ENCODE results near the gene UROC1. TPM values are rescaled to one million over a fixed set of nuclear protein-coding genes. Genes with fewer than 3 reads are reported as not detected.

Gene UROC1
- total and polyA plus RNA-seq, 2 of the 13 experiments (the other 11 are each of a cell fraction or from before 2014, with no cell fraction given) = 0.71 to 1.3 TPM

GRCh38 chr3:126432361-126433104 lies 85.0 kb downstream of the UROC1 start:
- Histone ChIP-seq H3K4me2 (ENCODE audit: low read depth, low read length) (no peak overlapping the region), H3K36me3 (replicated peaks in 1 of 2; ENCODE audit: control insufficient read depth in 1 of 2, insufficient read depth in 2 of 2, low read length in 2 of 2) (peaks cover 2 to 15% of the 10 kb centered on the region in 2 experiments; a peak in 4 of 5 replicates), H3K27me3 (ENCODE audit: control insufficient read depth in 1 of 2, insufficient read depth in 2 of 2, low read length in 2 of 2) (no peaks in the 10 kb centered on the region), H3K27ac (ENCODE audit: extremely low read length, insufficient read depth, low read length) (no peak overlapping the region), H3K4me3 (replicated peaks in 1 of 3; ENCODE audit: insufficient read depth in 1 of 3, low read depth in 2 of 3, low read length in 3 of 3) (no peak overlapping the region), H3K79me2 (ENCODE audit: insufficient read depth, low read length) (no peaks in the 10 kb centered on the region), H3K9me3 (ENCODE audit: low read length) (no peaks in the 10 kb centered on the region; the same call in 1 of the 2 replicates), H2AFZ (ENCODE audit: low read length) (no peak overlapping the region), H4K20me1 (ENCODE audit: insufficient read depth, low read length) (no peaks in the 10 kb centered on the region), H3K9ac (ENCODE audit: insufficient read depth, low read depth, low read length) (no peak overlapping the region), H3K4me1 (ENCODE audit: insufficient read depth, low read length) (no peaks in the 10 kb centered on the region)
- CTCF ChIA-PET (ENCODE audit: low intra/inter-chr PET ratio, low total read pairs) = no interaction called here
- in situ Hi-C loops (cut with HindIII; ENCODE audit: extremely low pct_ligation_motif_present, low pct_unique_long_range_greater_than_20kb) = no loop called here
- intact Hi-C loops (cut with micrococcal nuclease; ENCODE audit: unreplicated experiment) = no loop called here
- no peak for ATAC-seq
- POLR2A ChIA-PET = no interaction called here
- no TSS peak for BruUV-seq (replicated peaks)
- 78% methylated on average over 4 of the region's 4 CpGs for WGBS (ENCODE audit: low lambda C conversion rate)
- no peak for DNase-seq (ENCODE audit: low spot score)
- peak in 1 of 2 experiments; percentile 14; a peak in 1 of 4 replicates for TF ChIP-seq MAFK (conservative IDR thresholded peaks at IDR 0.05 in 1 of 2, IDR thresholded peaks at IDR 0.05 in 1 of 2; ENCODE audit: low read length in 2 of 2)
- TF ChIP-seq, protein P1, sequence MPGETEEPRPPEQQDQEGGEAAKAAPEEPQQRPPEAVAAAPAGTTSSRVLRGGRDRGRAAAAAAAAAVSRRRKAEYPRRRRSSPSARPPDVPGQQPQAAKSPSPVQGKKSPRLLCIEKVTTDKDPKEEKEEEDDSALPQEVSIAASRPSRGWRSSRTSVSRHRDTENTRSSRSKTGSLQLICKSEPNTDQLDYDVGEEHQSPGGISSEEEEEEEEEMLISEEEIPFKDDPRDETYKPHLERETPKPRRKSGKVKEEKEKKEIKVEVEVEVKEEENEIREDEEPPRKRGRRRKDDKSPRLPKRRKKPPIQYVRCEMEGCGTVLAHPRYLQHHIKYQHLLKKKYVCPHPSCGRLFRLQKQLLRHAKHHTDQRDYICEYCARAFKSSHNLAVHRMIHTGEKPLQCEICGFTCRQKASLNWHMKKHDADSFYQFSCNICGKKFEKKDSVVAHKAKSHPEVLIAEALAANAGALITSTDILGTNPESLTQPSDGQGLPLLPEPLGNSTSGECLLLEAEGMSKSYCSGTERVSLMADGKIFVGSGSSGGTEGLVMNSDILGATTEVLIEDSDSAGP (CRISPR knock-in tag; IDR thresholded peaks at IDR 0.05; ENCODE audit: borderline replicate concordance) = no peak
- FAIRE-seq = no peak

Small RNA genes within 50 kb of the gene (small RNA-seq; reads per million reads assigned to genes)
- 0 reads per million in 3 experiments for gene RNA5SP138 (ENCODE audit: insufficient read depth in 2 of 3, insufficient read length in 3 of 3, low read depth in 2 of 3, low replicate concordance in 1 of 3)

Other genes with a start within 250 kb of the UROC1 start
- 5.4 and 7.8 TPM in 2 replicates for gene KLF15, start 160.4 kb downstream of the UROC1 start, total RNA-seq (2016; rRNA removed; fragmentation: Illumina TruSeq; extraction: Trizol)
- 5.3 and 7.1 TPM in 2 replicates for gene KLF15, start 160.4 kb downstream of the UROC1 start, polyA plus RNA-seq (2011; rRNA removed)
- gene CFAP100, start 122.9 kb downstream of the UROC1 start, total RNA-seq (2016; rRNA removed; fragmentation: Illumina TruSeq; extraction: Trizol) = 0.36 TPM in 1 of 2 replicates, not detected in the other
- gene CFAP100, start 122.9 kb downstream of the UROC1 start, polyA plus RNA-seq (2011; rRNA removed) = 0.32 and 0.63 TPM in 2 replicates
- gene ZXDC, start 41.9 kb downstream of the UROC1 start, total RNA-seq (2016; rRNA removed; fragmentation: Illumina TruSeq; extraction: Trizol) = 14.7 and 21.2 TPM in 2 replicates
- gene ZXDC, start 41.9 kb downstream of the UROC1 start, polyA plus RNA-seq (2011; rRNA removed) = 17.6 and 22.1 TPM in 2 replicates
- 16.1 and 43.1 TPM in 2 replicates for gene CHST13, start 6.4 kb upstream of the UROC1 start, total RNA-seq (2016; rRNA removed; fragmentation: Illumina TruSeq; extraction: Trizol)
- 32.0 and 50.7 TPM in 2 replicates for gene CHST13, start 6.4 kb upstream of the UROC1 start, polyA plus RNA-seq (2011; rRNA removed)
- not detected in 2 replicates for gene C3orf22, start 41.2 kb upstream of the UROC1 start, total RNA-seq (2016; rRNA removed; fragmentation: Illumina TruSeq; extraction: Trizol)
- gene C3orf22, start 41.2 kb upstream of the UROC1 start, polyA plus RNA-seq (2011; rRNA removed) = not detected in 2 replicates
- 20.7 and 26.4 TPM in 2 replicates for gene TXNRD3, start 137.4 kb upstream of the UROC1 start, total RNA-seq (2016; rRNA removed; fragmentation: Illumina TruSeq; extraction: Trizol)
- 4.7 and 4.8 TPM in 2 replicates for gene TXNRD3, start 137.4 kb upstream of the UROC1 start, polyA plus RNA-seq (2011; rRNA removed)
- gene CHCHD6, start 186.5 kb upstream of the UROC1 start, total RNA-seq (2016; rRNA removed; fragmentation: Illumina TruSeq; extraction: Trizol) = 20.3 and 24.8 TPM in 2 replicates
- gene CHCHD6, start 186.5 kb upstream of the UROC1 start, polyA plus RNA-seq (2011; rRNA removed) = 18.5 and 20.8 TPM in 2 replicates